Measurements from ENCODE around the gene SLC6A3.

GRCh38 chr5:1357946-1358725 is 87.1 kb downstream of the SLC6A3 start:
- TF ChIP-seq CTCF (conservative IDR thresholded peaks at IDR 0.05) (no peak), ZFX (IDR thresholded peaks at IDR 0.05) (no peak)

All from C4-2B (cell line).